Hindlimb muscle (tissue), 1 donor: ENCODE results near the gene IL20RB. TPM values are rescaled to one million over a fixed set of nuclear protein-coding genes. Genes with fewer than 3 reads are reported as not detected.
"Not testable (repeated sequence)": the region's sequence is repeated elsewhere in the genome, so short reads cannot be mapped to it uniquely, and the experiment has no call there.

Experiments
- DNase-seq: peaks from one replicate; pipeline ENCODE4 v3.0.0-alpha.2; 2013
- polyA plus RNA-seq: library from polyadenylated mRNA; unstranded; fragments of 120-200 nt; gene quantifications from one replicate; pipeline ENCODE4 v1.2.1, GENCODE V29; 2013; ENCODE audit not compliant: insufficient read length

The IL20RB gene
- polyA plus RNA-seq, 1 donor, result 0.97 TPM

DNA sequence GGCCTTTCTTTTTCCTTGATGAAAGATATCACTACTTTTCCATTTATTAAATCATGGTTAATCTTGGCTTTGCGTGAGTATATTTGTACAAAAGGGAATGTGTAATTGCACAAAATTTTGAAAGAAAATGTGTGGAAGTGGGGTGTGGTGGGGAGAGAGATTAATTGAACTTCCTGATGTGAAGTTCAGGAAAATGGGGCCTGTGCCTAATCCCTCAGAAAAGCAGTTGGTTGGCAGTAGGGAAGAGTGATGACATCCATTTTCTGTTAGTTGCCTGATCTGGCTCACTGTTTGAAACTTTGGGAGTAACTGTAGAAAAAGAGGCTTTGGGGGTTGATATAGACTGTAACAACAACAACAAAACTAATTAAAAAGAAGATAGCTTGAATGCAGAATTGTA lies 10.8 kb upstream of the IL20RB start:
- no peak for DNase-seq

DNA sequence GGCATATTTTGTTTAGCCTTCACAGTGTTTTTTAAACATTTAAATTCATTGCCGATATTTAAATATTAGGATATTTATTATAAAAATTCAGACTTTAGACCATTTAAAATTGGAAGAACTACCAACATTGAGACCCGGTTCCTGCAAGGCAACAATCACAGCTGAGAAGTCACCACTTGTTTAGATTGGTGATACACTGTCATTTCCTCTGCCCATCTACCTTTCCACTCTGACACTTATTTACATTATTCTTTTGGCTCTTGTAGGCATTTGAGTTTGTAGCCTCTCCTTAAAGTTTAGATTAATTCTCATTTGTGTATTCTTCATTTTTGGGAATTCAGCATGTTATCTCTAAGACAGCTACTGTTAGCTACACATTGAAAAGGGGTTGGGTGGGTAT lies 10.3 kb upstream of the IL20RB start:
- DNase-seq, result no peak

DNA sequence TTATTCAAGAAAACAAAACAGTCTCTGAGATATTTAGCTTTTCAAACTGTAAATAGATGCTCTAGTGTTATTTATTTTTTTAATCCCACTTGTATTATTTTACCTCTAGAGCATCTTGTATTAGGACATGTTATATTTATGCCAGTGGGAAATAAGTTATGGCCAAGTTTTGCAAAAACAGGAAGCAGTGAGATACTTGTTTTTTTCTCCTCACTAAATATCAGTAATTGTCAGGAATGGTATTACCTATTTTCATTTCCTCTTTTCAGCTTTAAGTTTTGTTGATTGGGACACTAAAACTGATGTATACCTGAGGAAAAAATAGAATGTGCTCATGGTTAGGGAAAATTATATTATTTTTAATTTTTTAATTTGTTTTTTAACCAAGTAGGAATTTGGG lies 8.6 kb upstream of the IL20RB start:
- no peak for DNase-seq

DNA sequence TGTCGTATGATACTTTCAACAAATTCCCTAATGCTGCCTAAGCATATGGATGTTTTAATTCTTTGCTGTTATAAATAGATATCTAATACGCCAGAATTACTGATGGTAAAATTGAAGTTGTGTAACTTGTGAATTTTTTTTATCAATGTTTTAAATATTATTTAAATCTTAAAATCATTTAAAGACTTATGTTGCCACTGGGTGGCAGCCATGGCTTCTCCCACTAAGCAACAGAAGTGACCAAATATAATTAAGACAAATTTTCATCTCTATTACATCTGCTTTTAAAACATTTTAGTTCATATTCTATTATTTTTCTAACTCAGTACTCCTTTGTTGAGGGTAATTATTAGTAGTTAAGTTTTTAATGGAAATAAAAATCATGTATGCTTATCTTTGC lies 8.1 kb upstream of the IL20RB start:
- DNase-seq, result no peak

DNA sequence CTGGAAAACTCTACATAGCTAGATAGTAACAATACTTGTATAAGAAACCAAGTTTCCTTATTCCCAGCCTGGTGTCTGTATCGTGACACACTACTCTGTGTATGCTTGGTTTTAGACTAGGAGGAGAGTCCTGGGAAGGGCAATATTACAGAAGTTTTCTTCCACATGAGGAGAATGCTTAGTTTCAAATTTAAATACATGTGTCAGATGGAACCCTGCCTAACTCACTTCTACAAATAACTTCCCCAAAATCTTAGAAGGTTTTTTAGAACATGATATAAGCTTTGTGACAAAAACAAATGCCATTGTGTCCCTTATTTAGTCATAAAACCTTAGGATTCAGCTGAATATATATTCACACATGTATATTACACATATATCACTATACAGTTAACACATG lies 7.2 kb upstream of the IL20RB start:
- DNase-seq, result no peak

DNA sequence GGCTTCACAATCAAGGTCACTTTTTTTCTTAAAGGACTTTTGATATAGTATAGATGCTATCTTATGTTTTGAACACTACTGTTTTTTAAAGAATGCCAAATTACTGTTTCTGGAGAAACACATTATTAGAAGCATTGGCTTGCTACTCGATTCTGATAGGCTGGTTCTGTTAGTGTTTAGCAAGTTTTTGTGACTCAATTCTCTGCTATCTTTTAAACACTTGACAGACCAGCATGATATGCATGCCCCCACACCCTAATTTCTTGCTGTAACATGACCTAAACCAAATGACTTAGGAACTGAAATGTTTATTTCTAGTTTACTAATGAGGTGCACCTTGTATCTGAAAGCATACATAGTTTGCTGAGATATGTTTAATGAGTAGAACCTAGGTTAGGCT lies 5.5 kb upstream of the IL20RB start:
- no peak for DNase-seq

DNA sequence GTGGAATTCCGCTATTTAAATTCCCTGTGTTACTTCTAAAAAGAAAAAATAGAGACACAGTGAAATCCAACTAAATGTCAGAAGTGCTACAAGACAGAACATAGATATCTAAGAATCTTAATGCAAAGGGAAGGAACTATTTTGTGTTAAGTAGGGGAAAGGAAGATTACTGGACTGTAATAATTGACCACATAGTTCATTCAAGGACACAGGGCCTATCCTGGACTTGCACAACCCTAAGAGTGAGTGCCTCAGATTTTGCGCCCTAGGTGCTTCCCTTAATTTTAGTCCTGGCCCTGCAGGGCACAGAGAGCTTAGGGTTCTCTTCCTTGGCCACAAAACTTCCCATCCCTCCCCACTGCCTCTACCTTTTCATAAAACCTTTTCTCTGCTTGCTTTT lies 3.5 kb upstream of the IL20RB start:
- DNase-seq, result no peak

DNA sequence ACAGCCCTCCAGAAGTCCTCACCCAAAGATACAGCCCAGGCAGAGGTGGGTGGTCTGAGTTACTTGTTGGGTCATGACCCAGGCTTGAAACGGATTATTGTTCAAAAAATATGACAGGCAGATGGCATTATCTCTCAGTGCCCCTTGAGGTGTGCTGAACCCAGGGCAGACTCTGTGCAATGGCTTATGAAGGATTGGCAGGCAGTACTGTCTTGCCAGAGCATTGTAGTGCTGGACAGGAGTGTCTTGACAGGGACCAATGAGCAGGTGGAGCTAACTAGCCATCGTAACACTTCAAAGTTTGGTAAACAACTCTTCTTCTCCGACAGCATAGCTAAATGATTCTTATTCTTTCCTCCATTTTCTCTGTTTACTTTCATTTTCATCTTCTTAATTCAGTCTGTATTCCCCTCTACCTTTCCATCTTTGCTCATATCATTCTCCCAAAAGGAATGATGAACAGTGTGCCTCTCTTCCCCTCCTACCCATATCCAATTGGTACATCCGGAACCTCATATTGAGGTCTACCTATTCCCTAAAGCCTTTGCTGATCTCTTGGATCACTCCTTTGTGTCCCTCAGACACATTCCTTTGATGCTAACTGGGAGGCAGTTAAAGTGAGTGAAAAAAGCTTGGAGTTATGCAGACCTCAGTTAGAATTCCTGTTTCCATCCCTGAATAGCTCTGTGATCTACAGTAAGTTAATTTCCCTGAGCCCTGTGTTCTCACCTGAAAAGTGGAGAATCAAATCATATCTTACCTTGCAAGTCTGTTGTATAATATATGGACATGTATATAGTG lies 2.6 kb upstream of the IL20RB start:
- no peak for DNase-seq

DNA sequence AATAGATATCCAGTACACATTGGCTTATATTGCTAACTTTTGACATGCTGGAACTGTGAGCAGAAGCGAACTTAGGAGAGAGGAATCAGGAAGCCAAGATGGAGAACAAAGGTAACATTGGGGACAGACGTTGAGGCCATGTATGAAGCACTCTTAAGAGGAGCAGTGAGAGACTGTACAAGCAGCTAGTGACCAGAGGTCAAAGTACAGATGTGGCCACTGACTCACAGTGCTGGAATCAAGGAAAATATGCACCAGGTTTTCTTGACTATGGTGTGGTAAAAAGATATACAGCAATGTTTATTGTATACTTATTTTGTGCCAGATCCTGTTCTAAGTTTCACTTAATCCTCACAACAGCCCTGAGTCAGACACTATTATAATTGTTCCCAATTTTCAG lies 2.0 kb upstream of the IL20RB start:
- DNase-seq, result no peak

DNA sequence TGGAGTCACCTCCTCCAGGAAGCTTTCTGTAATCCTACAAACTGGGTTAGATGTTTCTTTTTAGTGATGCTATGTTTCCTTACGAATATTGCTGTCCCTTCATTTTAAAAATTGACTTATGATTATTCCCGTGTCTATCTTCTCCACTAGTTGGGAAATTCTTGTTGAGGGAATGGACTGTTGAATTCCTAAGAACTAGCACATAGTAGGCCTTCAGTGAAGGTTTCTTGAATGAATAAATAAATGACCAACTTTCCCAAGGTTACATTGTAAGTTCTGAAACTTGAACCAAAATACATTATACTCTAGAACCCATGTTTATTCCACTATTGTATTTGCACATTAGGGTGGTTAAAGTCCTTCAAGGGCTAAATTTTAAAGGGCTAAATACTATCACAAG lies 812 bp upstream of the IL20RB start:
- DNase-seq, result no peak

DNA sequence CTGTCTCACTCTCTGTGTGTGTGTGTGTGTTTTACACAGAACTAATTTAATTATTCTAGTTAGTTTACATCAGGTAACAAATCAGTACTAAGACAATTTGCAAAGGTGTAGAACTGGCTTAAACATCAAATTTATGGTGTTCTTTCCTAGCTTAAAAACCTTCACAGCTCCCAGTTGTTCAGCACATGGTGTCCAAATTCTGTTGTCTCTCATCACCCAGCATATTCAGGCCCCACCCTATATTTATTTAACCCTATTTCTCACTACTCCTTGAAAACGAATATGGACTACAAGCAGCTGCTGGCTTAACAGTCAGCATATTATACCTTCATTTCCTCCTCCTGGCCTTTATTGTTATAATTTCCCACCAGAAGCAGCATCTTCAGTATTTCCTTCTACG lies 1.2 kb downstream of the IL20RB start:
- DNase-seq, result no peak

DNA sequence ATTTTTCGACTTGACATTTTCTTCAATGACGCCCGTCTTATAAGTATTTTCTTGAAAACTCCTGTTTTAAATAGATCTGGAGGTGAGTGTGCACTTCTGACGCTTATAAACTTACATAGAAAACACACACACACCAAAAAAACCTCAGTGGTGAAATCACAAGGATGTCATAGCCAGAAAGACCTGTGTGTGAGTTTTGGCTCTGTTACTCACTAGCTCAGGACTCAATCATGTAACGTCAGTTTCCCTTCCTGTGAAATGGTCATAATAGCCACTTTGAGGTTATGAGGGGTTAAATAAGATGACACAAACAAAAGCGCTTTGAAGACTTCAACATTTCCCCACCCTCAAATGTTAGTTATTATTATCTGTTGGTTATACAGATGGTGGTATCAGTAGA lies 1.8 kb downstream of the IL20RB start:
- no peak for DNase-seq

DNA sequence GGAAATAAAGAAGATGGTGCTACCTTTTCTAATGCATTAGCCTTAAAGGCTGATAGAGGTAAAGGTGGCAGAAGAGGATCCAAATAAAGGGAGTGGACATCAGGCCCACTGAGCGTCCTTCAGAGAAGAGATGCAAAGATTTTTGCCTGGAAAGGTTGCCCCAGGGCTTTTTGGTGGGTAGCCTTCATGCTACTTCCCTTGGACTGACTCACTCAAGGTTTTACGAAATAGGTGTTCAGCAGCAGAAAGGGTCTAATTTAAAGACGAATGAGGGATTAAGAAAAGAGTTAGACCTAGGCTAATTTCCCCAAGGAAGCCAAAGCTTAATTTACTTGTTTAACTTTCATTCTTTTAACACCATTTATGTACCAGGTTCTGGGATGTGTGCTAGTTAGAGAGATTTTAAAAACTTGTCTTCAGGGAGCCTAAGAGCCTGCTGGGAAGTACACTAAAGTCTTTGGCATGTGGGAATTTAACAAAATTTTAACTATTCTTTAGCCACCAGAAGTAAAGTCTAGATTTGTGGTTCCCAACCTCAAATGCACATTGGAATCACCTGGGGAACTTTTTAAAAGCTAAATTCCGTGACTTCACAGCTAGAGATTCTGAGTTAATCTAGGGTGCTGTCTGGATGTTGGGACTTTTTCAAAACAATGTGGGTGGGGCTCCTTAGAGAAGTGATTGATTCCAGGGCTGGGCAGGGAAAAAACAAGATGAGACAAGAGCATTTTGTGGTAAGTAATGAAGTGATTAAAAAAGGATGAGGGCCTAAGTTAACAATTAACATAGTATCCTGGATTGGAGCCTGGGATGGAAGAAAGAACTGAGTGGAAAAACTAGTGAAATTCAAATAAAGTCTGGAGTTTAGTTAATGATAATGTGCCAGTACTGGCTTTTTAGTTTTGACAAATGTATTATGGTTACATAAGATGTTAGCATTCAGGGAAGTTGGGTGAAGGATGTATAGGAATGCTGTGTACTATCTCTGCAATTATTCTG lies 3.4 kb downstream of the IL20RB start:
- no peak for DNase-seq

DNA sequence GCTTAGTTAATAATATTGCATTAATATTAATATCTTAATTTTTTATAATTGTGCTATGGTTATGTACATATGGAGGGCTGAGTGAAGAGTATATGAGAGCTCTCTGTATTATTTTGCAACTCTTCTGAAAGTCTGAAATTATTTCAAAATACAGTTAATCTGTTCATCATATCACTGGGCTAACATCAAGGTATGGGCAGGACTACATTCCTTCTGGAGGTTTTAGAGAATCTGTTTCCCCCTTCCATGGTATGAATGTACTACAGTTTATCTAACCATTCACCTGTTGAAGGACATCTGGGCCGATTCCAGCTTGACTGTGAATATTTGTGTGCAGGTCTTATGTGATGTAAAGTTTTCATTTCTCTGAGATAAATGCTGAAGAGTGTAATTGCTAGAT lies 5.1 kb downstream of the IL20RB start:
- no peak for DNase-seq

DNA sequence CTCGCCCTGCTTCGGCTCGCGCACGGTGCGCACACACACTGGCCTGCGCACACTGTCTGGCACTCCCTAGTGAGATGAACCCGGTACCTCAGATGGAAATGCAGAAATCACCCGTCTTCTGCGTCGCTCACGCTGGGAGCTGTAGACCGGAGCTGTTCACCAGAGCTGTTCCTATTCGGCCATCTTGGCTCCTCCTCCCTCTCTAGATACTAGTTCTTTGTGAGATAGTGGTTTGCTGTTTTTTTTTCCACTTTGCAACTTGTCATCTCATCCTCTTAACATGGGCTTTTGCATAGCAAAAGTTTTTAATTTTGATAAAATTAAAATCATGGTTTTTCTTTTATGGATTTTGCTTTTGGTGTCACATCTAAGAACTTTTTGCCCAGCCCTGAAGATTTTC lies 11.8 kb downstream of the IL20RB start:
- DNase-seq, result not testable (repeated sequence)

DNA sequence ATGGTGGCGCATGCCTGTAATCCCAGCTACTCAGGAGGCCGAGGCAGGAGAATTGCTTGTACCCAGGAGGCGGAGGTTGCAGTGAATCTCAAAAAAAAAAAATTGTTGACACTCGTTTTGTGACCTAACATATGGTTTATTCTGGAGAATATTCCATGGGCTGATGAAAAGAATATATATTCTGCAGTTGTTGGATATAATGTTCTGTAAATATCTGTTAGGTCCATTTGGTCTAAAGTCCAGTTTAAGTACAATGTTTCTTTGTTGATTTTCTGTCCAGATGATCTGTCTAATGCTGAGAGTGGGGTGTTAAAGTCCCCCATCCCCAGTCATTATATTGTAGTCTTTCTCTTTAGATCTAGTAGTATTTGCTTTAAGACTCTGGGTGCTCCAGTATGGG lies 15.6 kb downstream of the IL20RB start:
- DNase-seq, result no peak

DNA sequence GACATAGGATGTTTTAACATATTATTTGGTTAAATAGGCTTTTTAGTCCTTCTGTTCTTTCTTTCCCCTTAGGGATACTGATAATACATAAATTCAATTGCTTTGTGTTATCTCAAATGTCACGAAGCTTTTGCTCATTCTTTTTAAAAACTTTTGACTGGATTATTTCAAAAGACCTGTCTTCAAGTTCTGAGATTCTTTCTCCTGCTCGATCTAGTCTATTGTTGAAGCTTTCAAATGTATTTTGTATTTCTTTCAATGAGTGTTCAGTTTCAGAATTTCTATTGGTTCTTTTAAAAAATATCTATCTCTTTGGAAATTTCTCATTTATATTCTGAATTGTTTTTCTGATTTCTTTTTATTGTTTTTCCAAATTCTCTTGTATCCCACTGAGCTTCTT lies 16.9 kb downstream of the IL20RB start:
- no peak for DNase-seq

DNA sequence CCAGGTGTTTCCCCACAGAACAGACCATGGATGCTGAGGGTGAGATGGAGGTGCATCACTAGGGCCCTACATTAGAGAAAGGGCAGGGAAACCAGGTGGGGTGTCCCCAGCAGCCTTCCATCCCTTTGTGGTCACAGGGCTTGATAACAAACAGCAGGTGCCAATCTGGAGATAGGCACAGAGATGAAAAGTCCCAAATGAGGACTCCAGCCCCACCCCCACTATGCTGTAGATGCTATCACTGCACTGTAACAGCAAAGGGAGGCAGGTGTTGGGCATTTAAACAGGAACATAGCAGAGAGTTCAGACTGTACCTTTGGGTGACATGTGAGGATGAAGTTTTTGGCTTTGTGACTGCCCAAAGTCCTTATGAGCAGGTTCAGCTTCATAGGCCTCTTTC lies 21.4 kb downstream of the IL20RB start:
- DNase-seq, result no peak

DNA sequence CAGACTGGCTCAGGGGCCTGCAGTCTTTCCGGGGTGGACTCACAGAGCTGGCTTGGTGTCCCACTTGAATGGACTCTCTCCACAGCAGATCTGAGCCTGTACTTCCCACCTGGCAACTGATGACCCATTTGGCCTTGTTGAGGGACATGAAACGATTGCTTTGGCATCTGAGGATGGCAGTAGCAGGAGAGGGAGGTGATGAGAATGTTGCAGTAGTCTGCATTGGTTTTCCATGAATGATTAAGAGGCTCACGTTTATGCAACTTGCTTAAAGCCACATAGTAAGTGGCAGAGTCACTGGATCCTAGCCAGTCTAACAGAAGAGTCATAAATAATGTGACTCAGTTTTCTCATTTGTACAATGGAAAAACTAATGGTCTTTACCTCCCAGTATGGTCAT lies 21.9 kb downstream of the IL20RB start:
- DNase-seq, result no peak

DNA sequence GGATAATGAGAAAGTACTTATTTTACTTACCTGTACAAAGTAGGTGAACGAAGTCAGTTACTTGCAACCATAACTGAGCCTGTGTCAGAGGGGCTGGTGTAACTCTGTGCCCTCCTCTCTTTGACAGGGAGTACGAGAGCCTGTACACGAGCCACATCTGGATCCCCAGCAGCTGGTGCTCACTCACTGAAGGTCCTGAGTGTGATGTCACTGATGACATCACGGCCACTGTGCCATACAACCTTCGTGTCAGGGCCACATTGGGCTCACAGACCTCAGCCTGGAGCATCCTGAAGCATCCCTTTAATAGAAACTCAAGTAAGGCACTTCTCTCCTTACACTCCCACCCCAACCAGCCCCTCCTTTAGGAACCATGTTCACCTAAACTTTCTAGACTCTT lies 24.2 kb downstream of the IL20RB start:
- DNase-seq, result no peak

DNA sequence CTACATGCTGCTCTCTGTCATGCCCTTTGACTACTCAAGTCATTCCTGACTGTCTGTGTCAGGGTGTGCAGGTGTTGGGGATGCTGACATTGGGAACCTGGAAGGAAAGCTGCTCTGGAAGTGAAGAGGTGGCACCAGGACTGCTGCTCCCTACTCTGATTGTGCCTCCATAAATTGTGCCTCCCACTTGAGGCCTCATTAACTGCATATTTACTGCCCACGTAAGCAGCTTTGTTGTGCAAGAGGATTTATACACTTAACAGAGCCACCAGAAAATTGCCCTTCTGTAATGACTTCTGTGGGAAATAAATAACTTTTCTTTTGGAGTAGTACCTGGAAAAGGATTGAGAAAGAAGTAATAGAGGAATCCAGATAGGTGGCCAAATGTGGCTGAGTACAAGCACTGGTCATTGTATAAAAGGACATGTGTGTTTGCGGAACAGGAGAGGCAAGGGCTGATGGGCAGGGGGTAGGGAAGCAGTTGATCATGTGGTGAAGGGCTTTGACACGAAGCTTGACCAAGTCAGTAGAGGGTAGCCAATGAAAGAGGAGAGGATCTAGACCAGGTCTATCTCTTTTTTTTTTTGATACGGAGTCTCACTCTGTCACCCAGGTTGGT lies 24.8 kb downstream of the IL20RB start:
- no peak for DNase-seq

DNA sequence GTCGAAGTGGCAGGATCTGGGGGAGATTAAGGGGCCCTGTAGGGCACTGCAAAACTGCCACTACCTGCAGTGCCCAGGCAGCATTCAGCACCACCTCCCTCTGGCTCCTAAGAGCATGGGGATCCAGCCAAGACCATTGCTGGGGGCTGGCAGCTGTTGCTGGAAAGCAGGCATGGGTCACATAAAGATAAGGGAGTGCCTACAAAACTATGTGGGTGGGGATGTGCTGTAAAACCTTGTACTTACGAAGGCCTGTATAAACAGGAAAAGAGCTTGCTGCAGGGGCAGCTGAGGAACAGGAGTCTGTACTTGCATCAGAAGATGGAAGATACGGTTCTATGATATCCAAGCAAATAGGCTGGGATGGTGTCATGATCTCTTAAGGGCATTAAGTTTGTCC lies 27.1 kb downstream of the IL20RB start:
- no peak for DNase-seq

DNA sequence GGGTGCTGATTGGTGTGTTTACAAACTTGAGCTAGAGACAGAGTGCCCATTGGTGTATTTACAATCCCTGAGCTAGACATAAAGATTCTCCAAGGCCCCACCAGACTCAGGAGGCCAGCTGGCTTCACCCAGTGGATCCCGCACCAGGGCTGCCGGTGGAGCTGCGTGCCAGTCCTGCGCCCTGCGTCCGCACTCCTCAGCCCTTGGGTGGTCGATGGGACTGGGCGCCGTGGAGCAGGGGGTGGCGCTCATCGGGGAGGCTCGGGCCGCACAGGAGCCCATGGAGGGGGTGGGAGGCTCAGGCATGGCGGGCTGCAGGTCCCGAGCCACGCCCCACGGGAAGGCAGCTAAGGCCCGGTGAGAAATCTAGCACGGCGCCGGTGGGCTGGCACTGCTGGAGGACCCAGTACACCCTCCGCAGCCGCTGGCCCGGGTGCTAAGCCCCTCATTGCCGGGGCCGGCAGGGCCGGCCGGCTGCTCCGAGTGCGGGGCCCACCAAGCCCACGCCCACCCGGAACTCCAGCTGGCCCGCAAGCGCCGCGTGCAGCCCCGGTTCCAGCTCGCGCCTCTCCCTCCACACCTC lies 29.7 kb downstream of the IL20RB start:
- DNase-seq, result not testable (repeated sequence)
